Endothelial cell of umbilical vein (primary cell): ENCODE measurements around the gene DDX11. TPM values are rescaled to one million over a fixed set of nuclear protein-coding genes. Genes with fewer than 3 reads are reported as not detected.
"Not testable (repeated sequence)": the region's sequence is repeated elsewhere in the genome, so short reads cannot be mapped to it uniquely, and the experiment has no call there.

Experiments used
- BruUV-seq: library from RNA; stranded (reverse); fragments of 400-500 nt; replicated peaks from 2 replicates; lab custom pipeline; 2021; lab: Mats Ljungman, UMichigan
- CTCF ChIA-PET: fragments of 300-600, 350-600 bp; sonication (Branson Sonifier 250); formaldehyde crosslinking; loops from one replicate; lab custom pipeline; 2021; ENCODE audit warnings: antibody characterized with exemption, inconsistent platforms; lab: Charles Lee
- POLR2A ChIA-PET: fragments of 300-600, 350-600 bp; sonication (Branson Sonifier 250); formaldehyde crosslinking; loops from one replicate; lab custom pipeline; 2021; ENCODE audit warnings: antibody characterized with exemption, inconsistent platforms; lab: Charles Lee
- DNase-seq: peaks from one replicate; pipeline ENCODE4 v3.0.0-alpha.2; 2011; ENCODE audit warnings: low read depth, low spot score
- FAIRE-seq: peaks from 2 replicates; lab custom pipeline; 2011; peaks lifted over from hg19 to GRCh38; lab: Jason Lieb, UNC
- H2AFZ ChIP-seq: 2 replicates; pipeline ENCODE4 v1.6.0; 2012; ENCODE audit warnings: low read depth, low read length, control low read depth, inconsistent platforms
- H3K27ac ChIP-seq: 2 replicates; pipeline ENCODE4 v1.5.1; 2011; ENCODE audit warnings: low read depth, mild to moderate bottlenecking, control low read depth, low read length, moderate library complexity; ENCODE audit not compliant: insufficient read depth
- H3K27me3 ChIP-seq, 2 experiments: 2 replicates each; pipeline versions ENCODE4 v1.6.0 to v1.6.1; 2011; ENCODE audit warnings: low read length in 2 of 2, mixed read lengths in 1 of 2; ENCODE audit not compliant: control insufficient read depth in 2 of 2, insufficient read depth in 2 of 2
- H3K36me3 ChIP-seq, 2 experiments: 2 replicates in 1 of 2; 3 replicates in 1 of 2; pipeline ENCODE4 v1.5.1; 2011; ENCODE audit warnings: low read length in 2 of 2, mild to moderate bottlenecking in 1 of 2, moderate library complexity in 1 of 2; ENCODE audit not compliant: control insufficient read depth in 2 of 2, insufficient read depth in 2 of 2; ENCODE audit errors: extremely low read depth in 1 of 2
- H3K4me1 ChIP-seq: 3 replicates; pipeline ENCODE4 v1.5.1; 2011; ENCODE audit warnings: mild to moderate bottlenecking, low read length; ENCODE audit not compliant: control insufficient read depth, insufficient read depth; ENCODE audit errors: extremely low read depth
- H3K4me2 ChIP-seq: 2 replicates; pipeline ENCODE4 v1.6.1; 2011; ENCODE audit warnings: low read length, control low read depth, mixed read lengths; ENCODE audit not compliant: insufficient read depth
- H3K4me3 ChIP-seq, 3 experiments: fragments of 200-600 bp in 1 of 3; sonication (generic), shearing (Covaris generic) in 1 of 3; replicated peaks in 1 of 3; 2 replicates each; pipeline ENCODE4 v1.5.1; 2011 to 2016; ENCODE audit warnings: control low read depth in 3 of 3, low read length in 3 of 3, mild to moderate bottlenecking in 2 of 3, inconsistent platforms in 1 of 3, low read depth in 1 of 3, moderate library complexity in 1 of 3; ENCODE audit not compliant: insufficient read depth in 1 of 3
- H3K79me2 ChIP-seq: 2 replicates; pipeline ENCODE4 v1.6.0; 2012; ENCODE audit warnings: low read length, inconsistent platforms; ENCODE audit not compliant: control insufficient read depth, insufficient read depth
- H3K9ac ChIP-seq: replicated peaks from 2 replicates; pipeline ENCODE3; 2011; ENCODE audit warnings: low read length, control low read depth; ENCODE audit not compliant: insufficient read depth; ENCODE audit errors: extremely low read depth
- H3K9me1 ChIP-seq: replicated peaks from 3 replicates; pipeline ENCODE4 v1.6.0; 2011; ENCODE audit warnings: mild to moderate bottlenecking, low read length; ENCODE audit not compliant: control insufficient read depth, insufficient read depth; ENCODE audit errors: extremely low read depth
- H3K9me3 ChIP-seq: replicated peaks from 2 replicates; pipeline ENCODE4 v1.5.1; 2012; ENCODE audit warnings: low read length, inconsistent platforms; ENCODE audit not compliant: control insufficient read depth, insufficient read depth
- H4K20me1 ChIP-seq: replicated peaks from 2 replicates; pipeline ENCODE3; 2011; ENCODE audit warnings: mild to moderate bottlenecking, low read length; ENCODE audit not compliant: control insufficient read depth, insufficient read depth; ENCODE audit errors: extremely low read depth
- dilution Hi-C: fragments of 300-500 bp; cut with MboI; formaldehyde crosslinking; loops from one replicate; pipeline ENCODE4 v1.15.0; 2019; ENCODE audit warnings: low sequenced_read_pairs; ENCODE audit not compliant: extremely low pct_ligation_motif_present
- intact Hi-C: fragments of 100-400 bp; cut with micrococcal nuclease; formaldehyde crosslinking; loops from one replicate; pipeline ENCODE4 v1.10.0; 2022
- polyA plus RNA-seq, 4 experiments: library from polyadenylated mRNA; depleted of rRNA in 3 of 4; stranded (reverse) in 3 of 4; unstranded in 1 of 4; fragments of >200 nt; gene quantifications; 2 replicates each; pipeline versions ENCODE4 v1.2.1 to v1.2.3, GENCODE V29; 2011 to 2012; ENCODE audit warnings: missing spikeins in 1 of 4
- total RNA-seq: library from RNA; stranded (reverse); gene quantifications from 2 replicates; pipeline ENCODE4 v1.2.3, GENCODE V29; 2021

The DDX11 gene
- total and polyA plus RNA-seq, 2 donors (not counting 3 experiments of a cell fraction or from before 2014, with no cell fraction given): 20.8 to 71.4 TPM

- CTCF ChIA-PET, H3K4me1 ChIP-seq, H3K4me2 ChIP-seq, H3K36me3 ChIP-seq, H3K9ac ChIP-seq, H3K27me3 ChIP-seq, H2AFZ ChIP-seq, POLR2A ChIA-PET, DNase-seq, H3K9me1 ChIP-seq, H3K27ac ChIP-seq, dilution Hi-C loops, H3K9me3 ChIP-seq, BruUV-seq, intact Hi-C loops, H3K4me3 ChIP-seq, H4K20me1 ChIP-seq, FAIRE-seq, H3K79me2 ChIP-seq: not testable (repeated sequence)
Observed at GRCh38 chr12:31098771-31099170, 25.1 kb downstream of the DDX11 start.

- FAIRE-seq, intact Hi-C loops, dilution Hi-C loops, POLR2A ChIA-PET, H3K9me3 ChIP-seq, H3K27me3 ChIP-seq, H4K20me1 ChIP-seq, H3K4me3 ChIP-seq, H3K36me3 ChIP-seq, H2AFZ ChIP-seq, H3K4me2 ChIP-seq, CTCF ChIA-PET, H3K9ac ChIP-seq, H3K79me2 ChIP-seq, BruUV-seq, DNase-seq, H3K27ac ChIP-seq, H3K9me1 ChIP-seq, H3K4me1 ChIP-seq: not testable (repeated sequence)
Observed at GRCh38 chr12:31099434-31099833, 25.8 kb downstream of the DDX11 start.

- H3K9me3 ChIP-seq, FAIRE-seq, CTCF ChIA-PET, H3K4me3 ChIP-seq, H3K27me3 ChIP-seq, H3K79me2 ChIP-seq, H4K20me1 ChIP-seq, H3K36me3 ChIP-seq, H3K9ac ChIP-seq, H2AFZ ChIP-seq, H3K27ac ChIP-seq, intact Hi-C loops, dilution Hi-C loops, DNase-seq, H3K4me1 ChIP-seq, H3K9me1 ChIP-seq, POLR2A ChIA-PET, BruUV-seq, H3K4me2 ChIP-seq: not testable (repeated sequence)
Observed at GRCh38 chr12:31100503-31101208, 27.0 kb downstream of the DDX11 start.

- POLR2A ChIA-PET, H3K4me1 ChIP-seq, intact Hi-C loops: not testable (repeated sequence)
Observed at GRCh38 chr12:31102125-31102524, 28.5 kb downstream of the DDX11 start.

More at GRCh38 chr12:31102125-31102524, 28.5 kb downstream of the DDX11 start:
- CTCF ChIA-PET, H3K27me3 ChIP-seq, H3K9me1 ChIP-seq, H3K9ac ChIP-seq, DNase-seq, BruUV-seq, FAIRE-seq, H4K20me1 ChIP-seq, H3K9me3 ChIP-seq, H3K27ac ChIP-seq, H2AFZ ChIP-seq, H3K4me2 ChIP-seq, H3K36me3 ChIP-seq, dilution Hi-C loops, H3K79me2 ChIP-seq, H3K4me3 ChIP-seq: not testable (repeated sequence)
